Neural cell (in vitro differentiated cells): ENCODE measurements around the gene GMDS. TPM values are rescaled to one million over a fixed set of nuclear protein-coding genes. Genes with fewer than 3 reads are reported as not detected.

Source experiments
- H2AFZ ChIP-seq: fragments of 200-600, 300-800 bp; sonication (generic), shearing (Covaris generic); 2 replicates; pipeline ENCODE4 v1.6.0; 2014; ENCODE audit warnings: low read depth, mild to moderate bottlenecking, antibody characterized with exemption, low read length, moderate library complexity
- H3F3A ChIP-seq: fragments of 200-600 bp; shearing (Covaris generic); 2 replicates; pipeline ENCODE4 v1.6.1; 2016; ENCODE audit warnings: mild to moderate bottlenecking, moderate library complexity, mixed read lengths, antibody characterized with exemption, low read length; ENCODE audit not compliant: insufficient read depth, poor library complexity, severe bottlenecking
- H3K27ac ChIP-seq: fragments of 200-600, 300-800 bp; sonication (generic), shearing (Covaris generic); 2 replicates; pipeline ENCODE4 v1.5.1; 2014; ENCODE audit warnings: mild to moderate bottlenecking, low read length, moderate library complexity
- H3K27me3 ChIP-seq: fragments of 300-800, 200-600 bp; sonication (generic), shearing (Covaris generic); 2 replicates; pipeline ENCODE4 v1.6.0; 2014; ENCODE audit warnings: mild to moderate bottlenecking, low read depth, low read length, moderate library complexity; ENCODE audit not compliant: insufficient read depth
- H3K36me3 ChIP-seq: fragments of 300-800, 200-600 bp; sonication (generic), shearing (Covaris generic); 2 replicates; pipeline ENCODE4 v1.5.1; 2014; ENCODE audit warnings: mild to moderate bottlenecking, antibody characterized with exemption, low read length, moderate library complexity; ENCODE audit not compliant: insufficient read depth
- H3K4me2 ChIP-seq: fragments of 300-800, 200-600 bp; sonication (generic), shearing (Covaris generic); 2 replicates; pipeline ENCODE4 v1.6.0; 2014; ENCODE audit warnings: mild to moderate bottlenecking, low read length
- H3K4me3 ChIP-seq: fragments of 300-800, 200-600 bp; sonication (generic), shearing (Covaris generic); 2 replicates; pipeline ENCODE4 v1.5.1; 2014; ENCODE audit warnings: mild to moderate bottlenecking, low read length, moderate library complexity
- H3K79me2 ChIP-seq: fragments of 200-600 bp; shearing (Covaris generic); replicated peaks from 2 replicates; pipeline ENCODE4 v1.6.0; 2014; ENCODE audit warnings: mild to moderate bottlenecking, low read length, moderate library complexity; ENCODE audit not compliant: insufficient read depth
- H3K9ac ChIP-seq: fragments of 300-800, 200-600 bp; sonication (generic), shearing (Covaris generic); 2 replicates; pipeline ENCODE4 v1.6.1; 2016; ENCODE audit warnings: mild to moderate bottlenecking, low read length, mixed read lengths
- H3K9me2 ChIP-seq: fragments of 200-600 bp; shearing (Covaris generic); 2 replicates; pipeline ENCODE4 v1.6.1; 2016; ENCODE audit warnings: mild to moderate bottlenecking, low read length, mixed read lengths; ENCODE audit not compliant: insufficient read depth
- H3K9me3 ChIP-seq: fragments of 200-600, 300-800 bp; sonication (generic), shearing (Covaris generic); 2 replicates; pipeline ENCODE4 v1.6.1; 2016; ENCODE audit warnings: mild to moderate bottlenecking, mixed run types, low read length, moderate library complexity, mixed read lengths
- H4K20me1 ChIP-seq: fragments of 200-600 bp; shearing (Covaris generic); 2 replicates; pipeline ENCODE4 v1.6.1; 2016; ENCODE audit warnings: mild to moderate bottlenecking, mixed run types; ENCODE audit not compliant: insufficient read depth
- EP300 ChIP-seq: fragments of 450-650 bp; conservative IDR thresholded peaks from 2 replicates; pipeline ENCODE4 v1.6.1; 2014; ENCODE audit warnings: antibody characterized with exemption, mild to moderate bottlenecking, moderate library complexity; ENCODE audit not compliant: poor library complexity, severe bottlenecking
- EZH2 ChIP-seq: fragments of 200-600, 300-800 bp; shearing (Covaris generic), sonication (generic); IDR thresholded peaks from 2 replicates; pipeline ENCODE4 v1.6.1; 2014; ENCODE audit warnings: antibody characterized with exemption, low read length, borderline replicate concordance, mild to moderate bottlenecking; ENCODE audit not compliant: insufficient read depth, poor library complexity, severe bottlenecking
- MXI1 ChIP-seq: fragments of 450-650 bp; conservative IDR thresholded peaks from 2 replicates; pipeline ENCODE4 v1.6.1; 2014; ENCODE audit warnings: antibody characterized with exemption, mild to moderate bottlenecking; ENCODE audit not compliant: poor library complexity, severe bottlenecking
- POLR2AphosphoS5 ChIP-seq: IDR thresholded peaks from 2 replicates; pipeline ENCODE4 v1.6.1; 2012
- RAD21 ChIP-seq: fragments of 450-650 bp; conservative IDR thresholded peaks from 2 replicates; pipeline ENCODE4 v1.6.1; 2014; ENCODE audit warnings: antibody characterized with exemption, mild to moderate bottlenecking, moderate library complexity
- REST ChIP-seq: IDR thresholded peaks from 2 replicates; pipeline ENCODE4 v1.6.1; 2012; ENCODE audit warnings: borderline replicate concordance
- SMC3 ChIP-seq: fragments of 450-650 bp; conservative IDR thresholded peaks from 2 replicates; pipeline ENCODE4 v1.6.1; 2014; ENCODE audit warnings: antibody characterized with exemption, mild to moderate bottlenecking, moderate library complexity; ENCODE audit not compliant: poor library complexity
- TAF1 ChIP-seq: IDR thresholded peaks from 2 replicates; pipeline ENCODE4 v1.6.1; 2012; ENCODE audit warnings: low read depth
- polyA plus RNA-seq: library from polyadenylated mRNA; depleted of rRNA; stranded (reverse); fragments of >200 nt; gene quantifications from 2 replicates; pipeline ENCODE4 v1.2.3, GENCODE V29; 2014
- TF ChIP-seq, protein P1 (sequence below): fragments of 450-650 bp; IDR thresholded peaks from 2 replicates; pipeline ENCODE4 v1.5.1; 2014; ENCODE audit warnings: antibody characterized with exemption, mild to moderate bottlenecking, moderate library complexity; ENCODE audit not compliant: poor library complexity, severe bottlenecking

GMDS gene
- polyA plus RNA-seq, 1 donor from 2014 or later = 11.4 TPM

DNA sequence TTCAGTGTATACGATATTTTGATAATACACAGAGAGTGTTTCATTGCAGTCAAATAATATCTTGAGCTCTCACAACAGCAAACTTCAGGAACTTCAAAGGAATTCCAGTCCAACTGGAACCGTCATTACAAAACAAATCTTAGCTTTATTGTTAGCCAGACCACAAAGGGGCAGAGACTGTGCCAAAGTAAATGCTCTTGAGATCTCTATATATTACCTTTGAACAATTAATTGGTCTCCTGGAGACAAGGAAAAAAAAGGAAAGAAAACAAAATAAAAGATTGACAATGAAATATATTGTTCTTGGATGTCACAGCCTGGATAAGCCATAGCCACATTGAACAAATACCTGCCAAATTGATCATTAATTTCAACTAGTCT, 565.7 kb downstream of the GMDS start:
- H3K27me3 ChIP-seq = no peaks in the 10 kb centered on the region
- H3K79me2 ChIP-seq = no peaks in the 10 kb centered on the region
- H2AFZ ChIP-seq = no peak overlapping the region
- no peaks in the 10 kb centered on the region for H3K36me3 ChIP-seq
- H3K4me3 ChIP-seq = no peak overlapping the region
- no peaks in the 10 kb centered on the region for H4K20me1 ChIP-seq
- H3K9me3 ChIP-seq = no peaks in the 10 kb centered on the region
- no peaks in the 10 kb centered on the region for H3F3A ChIP-seq
- H3K4me2 ChIP-seq = no peak overlapping the region
- no peak overlapping the region for H3K9ac ChIP-seq
- H3K27ac ChIP-seq = no peak overlapping the region
- H3K9me2 ChIP-seq = no peaks in the 10 kb centered on the region
- TF ChIP-seq MXI1 (no peak), EP300 (no peak), EZH2 (no peak), TAF1 (no peak), SMC3 (no peak), POLR2AphosphoS5 (no peak), REST (no peak), RAD21 (no peak)
- TF ChIP-seq, protein P1, sequence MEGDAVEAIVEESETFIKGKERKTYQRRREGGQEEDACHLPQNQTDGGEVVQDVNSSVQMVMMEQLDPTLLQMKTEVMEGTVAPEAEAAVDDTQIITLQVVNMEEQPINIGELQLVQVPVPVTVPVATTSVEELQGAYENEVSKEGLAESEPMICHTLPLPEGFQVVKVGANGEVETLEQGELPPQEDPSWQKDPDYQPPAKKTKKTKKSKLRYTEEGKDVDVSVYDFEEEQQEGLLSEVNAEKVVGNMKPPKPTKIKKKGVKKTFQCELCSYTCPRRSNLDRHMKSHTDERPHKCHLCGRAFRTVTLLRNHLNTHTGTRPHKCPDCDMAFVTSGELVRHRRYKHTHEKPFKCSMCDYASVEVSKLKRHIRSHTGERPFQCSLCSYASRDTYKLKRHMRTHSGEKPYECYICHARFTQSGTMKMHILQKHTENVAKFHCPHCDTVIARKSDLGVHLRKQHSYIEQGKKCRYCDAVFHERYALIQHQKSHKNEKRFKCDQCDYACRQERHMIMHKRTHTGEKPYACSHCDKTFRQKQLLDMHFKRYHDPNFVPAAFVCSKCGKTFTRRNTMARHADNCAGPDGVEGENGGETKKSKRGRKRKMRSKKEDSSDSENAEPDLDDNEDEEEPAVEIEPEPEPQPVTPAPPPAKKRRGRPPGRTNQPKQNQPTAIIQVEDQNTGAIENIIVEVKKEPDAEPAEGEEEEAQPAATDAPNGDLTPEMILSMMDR = no peak

DNA sequence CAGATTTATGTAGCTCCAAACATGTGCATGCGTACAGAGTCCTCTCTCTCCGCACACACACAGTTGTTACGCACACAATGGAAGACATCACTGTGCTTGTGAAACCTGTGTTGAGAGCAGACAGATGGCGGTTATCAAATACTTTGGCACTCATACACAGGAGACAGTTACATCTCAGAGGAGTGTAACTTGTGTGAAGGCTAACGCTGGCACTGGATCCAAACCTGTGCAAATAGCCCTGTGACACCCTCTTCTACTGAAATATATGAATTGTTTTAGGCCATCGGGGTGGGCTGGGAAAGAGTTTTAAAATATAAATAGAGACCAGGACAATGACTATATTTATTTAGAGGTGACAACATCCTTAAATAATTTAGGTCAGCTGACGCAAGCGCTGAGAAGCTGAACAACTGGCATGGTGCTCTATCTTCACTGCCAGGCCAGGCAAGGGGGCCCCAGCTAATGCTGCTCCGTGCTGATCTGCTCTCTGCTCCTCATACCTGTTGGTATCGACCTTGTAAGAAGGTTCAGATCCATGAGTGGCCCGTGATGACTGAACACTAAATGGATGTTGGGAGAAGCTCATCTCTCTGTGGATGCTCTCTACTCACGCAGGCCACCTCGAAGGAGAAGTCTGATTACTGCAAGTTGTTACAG, 566.2 kb downstream of the GMDS start:
- H3K4me2 ChIP-seq = no peak overlapping the region
- H3K9ac ChIP-seq = no peak overlapping the region

More for the DNA sequence above, 566.2 kb downstream of the GMDS start:
- Histone ChIP-seq H3K4me3 (no peak overlapping the region), H2AFZ (no peak overlapping the region), H4K20me1 (no peaks in the 10 kb centered on the region), H3F3A (no peaks in the 10 kb centered on the region), H3K27ac (no peak overlapping the region), H3K79me2 (no peaks in the 10 kb centered on the region), H3K36me3 (no peaks in the 10 kb centered on the region), H3K27me3 (no peaks in the 10 kb centered on the region), H3K9me2 (no peaks in the 10 kb centered on the region), H3K9me3 (no peaks in the 10 kb centered on the region)
- TF ChIP-seq, protein P1 = no peak
- TF ChIP-seq TAF1 (no peak), POLR2AphosphoS5 (no peak), REST (no peak), EZH2 (no peak), MXI1 (no peak), SMC3 (no peak), EP300 (no peak), RAD21 (no peak)
